AG04450 (cell line): Measurements from ENCODE around the gene PLA2G4E. TPM values are rescaled to one million over a fixed set of nuclear protein-coding genes. Genes with fewer than 3 reads are reported as not detected.

Experiments
- CTCF ChIA-PET: fragments of 300-600, 350-600 bp; formaldehyde crosslinking; extraction: SDS; loops from one replicate; lab custom pipeline; 2022; ENCODE audit warnings: antibody characterized with exemption, inconsistent platforms; lab: Charles Lee
- POLR2A ChIA-PET: fragments of 350-600 bp; formaldehyde crosslinking; extraction: SDS; loops from one replicate; lab custom pipeline; 2021; ENCODE audit warnings: antibody characterized with exemption, inconsistent platforms; lab: Yijun Ruan, JAX
- DNase-seq: peaks from one replicate; pipeline ENCODE4 v3.0.0-alpha.2; 2011; ENCODE audit warnings: low read depth, low spot score
- H3K27ac ChIP-seq: one replicate; pipeline ENCODE4 v1.5.1; 2012; ENCODE audit warnings: low read depth, low read length, control low read depth
- H3K27me3 ChIP-seq: one replicate; pipeline ENCODE4 v1.6.0; 2012; ENCODE audit warnings: low read length; ENCODE audit not compliant: control insufficient read depth, insufficient read depth
- H3K4me3 ChIP-seq: 2 replicates; pipeline ENCODE4 v1.5.1; 2011; ENCODE audit warnings: mild to moderate bottlenecking, low read depth, low read length, control low read depth
- H3K9me3 ChIP-seq: 2 replicates; pipeline ENCODE4 v1.5.1; 2012; ENCODE audit warnings: low read length; ENCODE audit not compliant: control insufficient read depth, insufficient read depth
- CTCF ChIP-seq: IDR thresholded peaks from 2 replicates; pipeline ENCODE4 v1.5.1; 2011; ENCODE audit warnings: low read depth, low read length, control low read depth, inconsistent platforms
- polyA plus RNA-seq: library from polyadenylated mRNA; depleted of rRNA; stranded (reverse); fragments of >200 nt; gene quantifications from 2 replicates; pipeline ENCODE4 v1.2.3, GENCODE V29; 2011

The PLA2G4E gene
- polyA plus RNA-seq, 1 experiment: not detected

GRCh38 chr15:41948490-41948889 lies 72.4 kb downstream of the PLA2G4E start:
- Histone ChIP-seq H3K27ac (no peak overlapping the region), H3K27me3 (no peaks in the 10 kb centered on the region), H3K4me3 (no peak overlapping the region), H3K9me3 (no peaks in the 10 kb centered on the region)
- TF ChIP-seq CTCF: no peak
- no peak for DNase-seq
- POLR2A ChIA-PET: no interaction called here
- CTCF ChIA-PET: interaction anchor here (0.9 kb wide), 1 partner anchor 19 kb away, joined by 3 read pairs; no protein-coding TSS in a partner anchor

GRCh38 chr15:41946970-41947369 lies 73.9 kb downstream of the PLA2G4E start:
- no peak for TF ChIP-seq CTCF
- Histone ChIP-seq H3K27ac (no peak overlapping the region), H3K9me3 (no peaks in the 10 kb centered on the region), H3K27me3 (no peaks in the 10 kb centered on the region), H3K4me3 (no peak overlapping the region)
- ChIA-PET CTCF (no interaction called here), POLR2A (no interaction called here)
- no peak for DNase-seq

GRCh38 chr15:41945731-41946130 lies 75.1 kb downstream of the PLA2G4E start:
- Histone ChIP-seq H3K27ac (no peak overlapping the region), H3K4me3 (no peak overlapping the region), H3K9me3 (no peaks in the 10 kb centered on the region), H3K27me3 (no peaks in the 10 kb centered on the region)
- TF ChIP-seq CTCF: no peak
- no peak for DNase-seq
- ChIA-PET CTCF (interaction anchor here (0.5 kb wide), 1 partner anchor 31 kb away, joined by 5 read pairs; no protein-coding TSS in a partner anchor), POLR2A (no interaction called here)

- CTCF ChIA-PET: no interaction called here
- POLR2A ChIA-PET: interaction anchor here (0.5 kb wide), 1 partner anchor 118 kb away, joined by 3 read pairs; no protein-coding TSS in a partner anchor
- H3K9me3 ChIP-seq: no peaks in the 10 kb centered on the region
- H3K4me3 ChIP-seq: no peak overlapping the region
- H3K27me3 ChIP-seq: no peaks in the 10 kb centered on the region
- no peak for TF ChIP-seq CTCF
- peak overlapping the region; percentile 99 for H3K27ac ChIP-seq
- no peak for DNase-seq
Measured at GRCh38 chr15:41945221-41945620, 75.6 kb downstream of the PLA2G4E start.

GRCh38 chr15:41944313-41944940 lies 76.4 kb downstream of the PLA2G4E start:
- POLR2A ChIA-PET: interaction anchor here (0.5 to 1.0 kb wide), 3 partner anchors 14 to 119 kb away, joined by 3 to 6 read pairs (median 5); partner anchors contain the start of gene EHD4

More at GRCh38 chr15:41944313-41944940, 76.4 kb downstream of the PLA2G4E start:
- Histone ChIP-seq H3K27ac (peak overlapping the region; percentile 99), H3K27me3 (no peaks in the 10 kb centered on the region), H3K9me3 (no peaks in the 10 kb centered on the region), H3K4me3 (peak overlapping the region; percentile 23)
- DNase-seq: peak; percentile 78
- CTCF ChIA-PET: interaction anchor here (0.6 to 1.3 kb wide), 2 partner anchors 41 to 628 kb away, joined by 3 to 4 read pairs; no protein-coding TSS in a partner anchor
- TF ChIP-seq CTCF: no peak
